Stimulated activated CD4-positive, alpha-beta T cell treated with anti-CD3 and anti-CD28 coated beads, Interleukin-15, amount 100 ng/mL, for 1 hour (primary cell): Measurements from ENCODE around the gene WSCD2.

ENCODE experiments used
- DNase-seq, 2 donors: peaks; one replicate each; pipeline ENCODE4 v3.0.0-alpha.2; 2020; ENCODE audit warnings: low read depth in 1 of 2, low spot score in 1 of 2

Gene WSCD2

DNA sequence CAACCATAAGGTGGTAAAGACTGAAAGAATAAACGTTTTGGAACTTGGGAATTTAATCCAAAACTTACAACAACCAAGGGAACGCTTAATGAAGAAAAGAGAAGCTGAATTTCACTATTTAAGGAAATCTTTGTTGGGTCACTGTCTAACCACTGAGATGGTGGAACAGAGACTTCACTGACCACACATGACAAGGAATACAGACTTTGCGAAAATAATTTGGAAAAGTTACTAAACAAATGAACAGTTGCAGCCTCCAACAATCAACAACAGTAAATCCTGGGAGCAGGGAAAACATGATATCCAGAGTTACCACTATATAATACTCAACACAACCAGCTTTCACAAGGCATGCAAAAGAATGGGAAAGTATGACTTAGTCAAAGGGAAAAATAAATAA is 131.0 kb downstream of the WSCD2 start:
- DNase-seq, result no peak

DNA sequence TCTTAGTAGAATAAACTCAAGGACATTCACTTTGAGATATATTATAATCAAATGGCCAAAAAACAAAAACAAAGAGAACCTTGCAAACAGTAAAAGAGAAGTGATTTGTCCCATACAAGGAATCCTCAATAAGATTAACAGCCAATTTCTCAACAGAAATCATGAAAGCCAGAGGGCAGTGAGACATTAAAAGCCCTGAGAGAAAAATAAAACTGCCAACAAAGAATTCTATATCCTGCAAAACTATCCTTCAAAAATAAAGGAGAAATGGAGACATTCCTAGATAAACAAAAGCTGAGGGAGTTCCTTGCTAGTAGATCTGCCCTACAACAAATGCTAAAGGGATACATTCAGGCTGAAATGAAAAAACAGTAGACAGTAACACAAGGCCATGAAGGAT is 131.9 kb downstream of the WSCD2 start:
- DNase-seq, result no peak

- no peak for DNase-seq
These were observed 136.4 kb downstream of the WSCD2 start for GRCh38 chr12:108265505-108265904.

DNA sequence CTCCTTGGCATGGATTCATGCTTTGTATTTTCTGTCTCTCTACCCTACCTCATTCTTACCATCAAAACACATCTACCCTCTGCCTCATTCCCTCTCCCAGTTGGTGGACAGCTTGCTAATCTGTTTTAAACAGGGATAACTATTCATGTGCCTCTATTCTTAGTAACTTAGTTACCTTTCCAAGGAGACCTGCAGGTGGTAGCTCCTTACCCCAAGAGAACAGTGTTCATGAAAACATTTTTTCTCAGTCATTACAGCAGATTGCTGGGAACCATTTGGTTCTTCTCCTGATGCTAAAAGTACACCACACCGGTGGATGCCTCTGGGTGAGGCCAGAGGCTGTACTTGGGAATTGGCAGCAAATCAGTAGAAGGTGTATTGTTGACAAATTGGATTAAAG is 137.0 kb downstream of the WSCD2 start:
- no peak for DNase-seq

DNA sequence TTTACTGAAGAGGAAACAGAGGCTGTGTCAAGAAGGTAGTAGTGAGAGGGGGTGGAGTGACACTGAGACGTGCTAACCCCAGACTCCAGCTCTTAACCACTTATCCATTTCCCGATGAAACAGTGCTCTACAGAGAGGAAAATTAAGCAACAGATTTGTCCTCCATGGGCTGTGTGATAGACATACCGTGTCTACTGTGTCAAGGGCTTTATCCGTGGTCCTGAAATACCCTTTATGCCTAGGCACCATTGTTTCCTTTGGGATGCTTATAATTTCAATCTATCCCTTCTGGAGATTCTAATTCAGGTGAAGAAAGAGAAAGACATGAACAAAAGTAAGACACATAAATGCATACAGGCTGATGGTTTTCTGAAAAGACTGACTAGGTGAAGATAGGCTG is 138.4 kb downstream of the WSCD2 start:
- no peak for DNase-seq

GRCh38 chr12:108268397-108268796 is 139.3 kb downstream of the WSCD2 start:
- DNase-seq, result no peak

DNA sequence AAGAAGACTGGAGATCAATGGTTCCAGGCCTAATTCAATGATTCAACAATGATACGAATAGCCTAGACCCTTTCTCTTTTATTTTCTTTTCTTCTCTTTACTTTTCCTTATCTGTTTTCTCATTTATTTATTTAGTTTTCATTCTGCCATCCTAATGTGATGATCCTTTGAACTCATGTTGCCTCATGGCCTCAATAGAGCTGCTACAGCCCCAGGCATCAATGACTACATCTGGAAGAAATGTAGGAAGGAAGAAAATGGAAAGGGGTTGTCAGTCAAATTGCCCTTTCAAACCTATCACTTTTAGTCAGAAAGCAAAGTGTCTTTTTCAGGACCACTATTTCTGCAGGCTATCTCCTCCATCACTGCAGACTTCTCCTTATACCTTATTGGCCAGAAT is 140.1 kb downstream of the WSCD2 start:
- no peak for DNase-seq

DNA sequence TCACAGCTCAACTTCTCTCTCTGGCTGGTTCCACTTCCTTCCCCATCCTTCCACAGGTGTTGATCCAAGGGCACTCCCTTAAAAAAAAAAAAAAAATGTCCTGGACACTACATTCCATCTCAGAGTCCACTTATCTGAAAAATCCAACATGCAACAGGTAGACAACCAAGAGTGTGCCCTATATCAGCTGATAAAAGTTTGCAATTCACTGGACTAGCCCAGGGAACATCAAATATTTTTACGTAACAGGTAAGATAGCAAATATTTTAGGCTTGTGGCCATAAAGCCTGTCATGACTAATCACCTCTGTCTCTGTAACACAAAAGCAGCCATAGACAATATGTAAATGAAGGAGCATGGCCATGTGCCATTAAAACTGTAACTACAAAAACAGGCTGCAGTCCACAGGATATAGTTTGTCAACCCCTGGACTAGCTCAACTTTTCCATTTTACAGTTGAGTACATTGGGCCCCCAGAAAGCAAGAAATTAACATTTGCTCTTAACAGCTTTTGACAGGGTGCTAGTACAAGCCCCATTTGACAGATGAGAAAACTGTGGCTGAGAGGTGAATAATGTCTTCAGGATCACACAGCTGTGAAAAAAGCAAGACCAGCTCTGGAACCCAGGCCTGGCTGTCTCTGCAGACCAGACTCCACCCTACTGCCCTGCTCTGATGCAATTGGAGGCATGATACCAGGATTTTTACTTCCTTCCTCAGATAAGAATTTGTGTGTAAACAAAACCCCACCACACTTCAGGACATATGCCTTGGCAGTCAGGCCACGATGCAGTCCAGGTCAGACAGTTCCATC is 141.2 kb downstream of the WSCD2 start:
- DNase-seq, result no peak

DNA sequence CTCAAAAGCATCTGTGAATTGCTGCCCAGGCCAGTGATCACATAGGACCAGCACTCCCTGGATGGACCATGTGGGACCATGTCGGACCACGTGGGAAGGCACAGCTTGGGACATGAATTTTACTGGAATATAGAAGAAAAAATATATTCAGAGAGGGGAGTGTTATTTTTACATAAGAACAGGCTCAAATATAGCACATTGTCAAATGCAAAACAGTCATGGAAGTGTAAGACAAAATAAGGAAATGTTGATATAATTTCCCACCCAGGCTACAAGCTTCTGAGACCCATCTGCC is 141.7 kb downstream of the WSCD2 start:
- DNase-seq, result no peak

- no peak for DNase-seq
These were observed 143.1 kb downstream of the WSCD2 start for GRCh38 chr12:108271951-108272872.

DNA sequence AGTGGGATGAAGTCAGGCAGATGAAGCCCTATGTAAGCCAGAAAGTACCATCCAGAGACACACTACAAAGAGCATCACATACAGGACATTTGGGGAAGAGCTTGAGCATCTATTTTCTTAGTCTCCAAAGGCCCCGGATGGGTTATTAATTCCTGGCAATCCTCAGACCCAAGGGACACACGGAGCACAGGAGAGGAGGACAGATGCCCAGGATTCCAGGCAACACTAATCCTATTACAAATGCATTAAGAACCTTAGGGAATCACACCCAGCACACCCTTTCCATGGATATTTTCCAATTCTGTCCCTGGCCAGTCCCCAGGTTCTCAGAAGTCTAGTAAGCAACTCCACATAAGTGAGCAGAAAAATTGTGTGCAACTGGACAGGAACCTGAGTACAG is 144.1 kb downstream of the WSCD2 start:
- DNase-seq, result no peak

DNA sequence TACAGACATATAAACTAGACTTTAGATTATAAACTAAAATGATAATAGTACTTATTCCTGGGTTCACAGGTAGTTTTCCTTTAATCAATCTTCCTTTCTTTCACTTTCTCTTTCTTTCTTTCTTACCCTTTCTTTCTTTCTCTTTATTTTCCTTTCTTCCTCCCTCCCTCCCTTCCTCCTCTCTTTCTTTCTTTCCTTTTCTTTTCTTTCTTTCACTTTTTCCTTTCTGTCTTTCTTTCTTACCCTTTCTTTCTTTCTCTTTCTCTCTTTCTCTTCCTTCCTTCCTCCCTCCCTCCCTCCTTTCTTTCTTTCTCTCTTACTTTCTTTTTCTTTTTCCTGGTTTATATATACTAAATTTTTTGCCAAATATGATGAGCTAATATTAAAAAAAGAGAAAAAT is 148.5 kb downstream of the WSCD2 start:
- DNase-seq, result no peak

DNA sequence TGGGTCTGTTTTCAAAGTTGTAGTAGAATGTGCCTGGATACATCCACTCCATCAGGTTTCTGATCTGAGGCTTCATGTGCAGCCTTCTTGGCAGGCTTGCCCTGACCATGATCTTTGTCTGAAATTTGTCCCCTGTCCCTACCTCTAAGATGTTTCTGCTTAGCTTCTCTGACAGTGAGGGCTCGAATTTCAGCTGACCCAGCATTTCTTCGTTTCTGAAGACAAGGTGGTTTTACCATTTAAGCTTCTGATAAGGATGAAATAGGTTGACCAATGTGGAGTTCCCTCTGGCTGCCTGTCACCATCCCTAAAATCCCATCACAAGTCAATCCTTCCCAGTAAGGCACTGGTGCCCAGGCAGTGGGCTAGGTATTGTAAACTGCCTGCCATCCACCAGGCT is 153.1 kb downstream of the WSCD2 start:
- no peak for DNase-seq

DNA sequence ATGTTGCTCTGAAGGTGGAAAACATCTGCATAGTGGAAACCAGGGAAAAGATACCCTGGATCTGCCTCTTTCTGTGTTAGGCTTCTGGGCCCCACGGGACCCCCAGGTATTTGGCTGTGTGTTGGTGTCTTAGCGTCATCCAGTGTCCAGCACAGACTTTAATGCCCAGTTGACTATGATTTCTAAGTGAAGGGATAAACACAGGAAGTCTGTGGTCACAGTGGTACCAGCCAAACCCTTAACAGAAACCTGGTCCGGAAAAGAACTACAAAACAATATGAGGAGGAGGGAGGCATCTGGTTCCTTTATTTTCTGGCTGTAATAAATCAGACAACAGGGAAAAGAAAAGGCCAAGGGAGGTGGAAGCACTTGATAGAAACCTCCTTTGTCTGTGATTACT is 153.6 kb downstream of the WSCD2 start:
- no peak for DNase-seq

DNA sequence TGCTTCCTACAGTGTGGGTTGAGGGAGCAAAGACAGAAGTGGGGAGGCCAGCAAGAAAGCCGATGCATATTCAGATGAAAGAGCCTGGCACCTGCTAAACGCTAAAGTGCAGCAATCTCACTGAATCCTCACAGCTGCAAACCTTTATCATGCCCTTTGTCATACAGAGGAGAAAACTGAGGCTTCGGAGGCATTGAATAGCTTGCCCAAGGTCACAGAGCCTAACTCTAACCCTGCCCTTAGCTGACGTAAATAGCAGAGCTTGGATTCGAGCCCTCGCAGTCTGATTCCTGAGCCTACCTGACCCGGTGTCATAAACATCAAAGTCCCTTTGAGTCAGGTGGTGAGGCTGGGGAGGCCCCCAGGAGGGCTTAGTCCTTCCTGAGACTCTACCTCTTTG is 155.1 kb downstream of the WSCD2 start:
- no peak for DNase-seq

DNA sequence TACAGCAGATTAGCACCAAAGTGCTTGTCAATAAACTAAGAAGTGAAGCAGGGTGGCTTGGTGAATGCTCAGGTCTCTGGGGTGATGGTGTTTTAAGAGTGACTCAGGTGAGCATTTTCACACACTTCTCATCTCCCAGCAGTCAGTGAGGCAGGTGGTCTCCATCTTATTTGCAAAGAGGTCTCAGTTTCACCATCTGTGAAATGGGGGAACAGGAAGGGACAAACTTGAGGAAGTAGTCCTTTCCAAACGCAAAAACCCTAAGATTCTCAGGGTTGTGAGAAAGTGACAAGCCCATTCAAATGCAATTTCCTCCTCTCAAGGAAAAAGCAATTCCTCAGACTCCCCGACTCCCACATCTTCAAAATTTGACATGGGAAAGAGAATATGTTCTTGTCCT is 155.9 kb downstream of the WSCD2 start:
- DNase-seq, result no peak

DNA sequence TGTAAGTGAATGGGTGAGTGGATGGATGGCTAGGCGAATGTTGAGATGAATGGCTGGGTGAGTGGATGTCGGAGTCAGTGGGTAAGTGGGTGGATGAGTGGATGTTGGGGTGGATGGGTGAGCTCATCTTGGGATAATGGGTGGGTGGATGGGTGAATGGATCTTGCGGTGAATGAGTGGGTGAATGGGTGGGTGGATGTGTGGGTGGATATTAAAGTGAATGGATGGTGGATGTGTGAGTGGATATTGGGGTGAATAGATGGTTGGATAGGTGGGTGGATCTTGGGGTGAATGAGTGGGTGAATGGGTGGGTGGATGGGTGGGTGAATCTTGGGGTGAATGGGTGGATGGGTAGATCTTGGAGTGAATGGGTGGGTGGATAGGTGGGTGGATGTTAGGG is 158.1 kb downstream of the WSCD2 start:
- DNase-seq, result no peak

DNA sequence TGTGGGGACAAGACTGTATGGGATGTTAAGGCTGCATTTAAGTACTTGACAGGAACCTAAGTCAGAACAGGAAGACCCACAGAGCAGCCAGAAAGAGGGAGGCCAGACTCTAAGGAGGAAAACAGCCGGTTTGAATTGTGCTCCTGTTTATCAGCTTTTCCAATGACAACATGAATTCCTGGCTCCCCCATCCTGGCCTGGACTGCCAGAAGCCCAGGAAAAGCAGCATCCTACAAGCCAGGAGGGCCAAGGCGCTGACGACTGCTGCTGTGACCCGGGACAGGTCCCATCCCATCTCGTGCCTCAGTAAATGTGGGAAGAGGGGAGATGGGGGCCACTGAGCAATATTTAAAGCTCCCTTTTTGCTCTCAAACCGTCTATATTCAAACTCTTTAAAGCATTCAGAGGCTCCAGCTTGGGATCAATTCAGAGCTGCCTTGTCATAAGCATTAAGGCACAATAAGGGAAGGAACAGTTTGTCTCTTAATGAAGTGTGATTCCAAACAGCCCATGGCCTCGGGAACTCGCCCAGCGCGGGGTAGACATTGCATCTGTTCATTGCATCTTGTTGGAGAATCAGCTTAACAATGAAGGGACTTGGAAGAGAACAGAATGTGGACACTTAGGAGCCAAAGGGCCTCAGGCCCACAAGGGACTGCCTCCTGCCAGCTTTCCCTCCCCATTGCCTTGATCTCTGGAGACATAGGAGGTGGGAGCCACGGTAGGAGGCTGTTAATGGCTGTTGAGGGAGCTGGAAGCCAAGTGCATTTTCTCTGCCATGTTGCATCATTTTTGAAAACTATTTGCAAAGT is 160.5 kb downstream of the WSCD2 start:
- no peak for DNase-seq

DNA sequence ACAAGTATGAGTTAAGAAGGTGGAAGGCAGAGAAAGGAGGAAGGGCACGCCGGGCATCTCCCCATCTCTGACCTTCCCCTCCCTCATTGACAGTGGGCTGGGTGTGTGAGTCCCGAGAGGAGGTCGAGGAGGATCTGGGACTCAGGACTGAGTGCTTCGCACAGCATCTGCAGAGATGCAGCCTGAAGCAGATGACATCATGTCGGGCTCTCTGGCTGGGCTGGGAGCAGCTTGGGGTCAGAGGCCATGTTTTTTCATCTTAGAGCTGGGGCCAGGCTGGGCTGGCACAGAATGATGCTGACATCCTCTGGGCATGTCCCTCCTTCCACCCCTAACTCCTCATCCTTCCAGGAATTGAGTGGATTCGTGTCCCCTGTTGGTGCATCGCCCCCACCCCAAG is 166.6 kb downstream of the WSCD2 start:
- no peak for DNase-seq

- DNase-seq, result no peak
These were observed 167.9 kb downstream of the WSCD2 start for GRCh38 chr12:108296945-108297344.

DNA sequence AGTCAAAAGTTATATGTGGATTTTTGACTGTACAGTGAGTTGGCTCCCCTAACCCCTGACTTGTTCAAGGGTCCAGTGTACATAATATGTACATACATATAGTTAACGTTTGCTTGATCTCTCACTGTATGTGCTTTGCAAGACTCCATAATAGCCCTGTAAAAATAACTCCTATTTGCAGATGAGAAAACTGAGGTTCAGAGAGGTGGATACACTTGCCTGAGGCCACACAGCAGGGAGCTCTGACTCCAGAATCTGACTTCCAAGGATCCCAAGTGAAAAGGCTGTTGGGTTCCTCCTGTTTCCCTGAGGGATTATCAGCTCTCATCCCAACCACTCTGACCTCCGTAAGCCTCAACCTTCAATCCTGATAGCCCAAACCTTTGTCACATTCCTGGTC is 168.3 kb downstream of the WSCD2 start:
- DNase-seq, result no peak
